Endodermal cell (in vitro differentiated cells): ENCODE measurements around the gene CNNM1. TPM values are rescaled to one million over a fixed set of nuclear protein-coding genes. Genes with fewer than 3 reads are reported as not detected.

Experiments used
- DNase-seq: peaks from one replicate; pipeline ENCODE4 v3.0.0-alpha.2; 2017
- H3K27ac ChIP-seq: 2 replicates; pipeline ENCODE4 v1.5.1; 2013; ENCODE audit warnings: mild to moderate bottlenecking, low read depth, low read length, moderate library complexity
- H3K27me3 ChIP-seq: 2 replicates; pipeline ENCODE4 v1.6.1; 2013; ENCODE audit warnings: mild to moderate bottlenecking, low read length, moderate library complexity; ENCODE audit not compliant: insufficient read depth, control insufficient read depth, poor library complexity, severe bottlenecking
- H3K36me3 ChIP-seq: 2 replicates; pipeline ENCODE4 v1.7.0; 2013; ENCODE audit warnings: mild to moderate bottlenecking, low read length, moderate library complexity; ENCODE audit not compliant: control insufficient read depth, insufficient read depth
- H3K4me1 ChIP-seq: one replicate; pipeline ENCODE4 v1.7.0; 2013; ENCODE audit warnings: low read length; ENCODE audit not compliant: control insufficient read depth, insufficient read depth
- H3K4me3 ChIP-seq: 2 replicates; pipeline ENCODE4 v1.5.1; 2013; ENCODE audit warnings: mild to moderate bottlenecking, low read length, moderate library complexity
- H3K9ac ChIP-seq: 2 replicates; pipeline ENCODE4 v1.6.1; 2013; ENCODE audit warnings: mild to moderate bottlenecking, low read length, moderate library complexity; ENCODE audit not compliant: poor library complexity, severe bottlenecking; ENCODE audit errors: extremely low read depth
- H3K9me3 ChIP-seq: 2 replicates; pipeline ENCODE4 v1.6.1; 2013; ENCODE audit warnings: mild to moderate bottlenecking, low read length, moderate library complexity; ENCODE audit not compliant: control insufficient read depth
- H3K27ac Mint-ChIP-seq: 2 replicates; pipeline ENCODE4 v1.8.0; 2020; ENCODE audit warnings: mixed read lengths
- H3K27me3 Mint-ChIP-seq: 2 replicates; pipeline ENCODE4 v1.8.0; 2021; ENCODE audit warnings: mild to moderate bottlenecking, mixed read lengths; ENCODE audit not compliant: insufficient read depth
- H3K36me3 Mint-ChIP-seq: 2 replicates; pipeline ENCODE4 v1.8.0; 2020; ENCODE audit warnings: low read depth, mixed read lengths
- H3K4me1 Mint-ChIP-seq: 2 replicates; pipeline ENCODE4 v1.8.0; 2020; ENCODE audit warnings: mixed read lengths
- H3K4me3 Mint-ChIP-seq: 2 replicates; pipeline ENCODE4 v1.8.0; 2020; ENCODE audit warnings: mild to moderate bottlenecking, moderate library complexity, mixed read lengths
- H3K9me3 Mint-ChIP-seq: 2 replicates; pipeline ENCODE4 v1.8.0; 2020; ENCODE audit warnings: mild to moderate bottlenecking, mixed read lengths
- WGBS, 2 experiments: methylation state at CpG; one replicate each; pipeline versions ENCODE4 v1.1.5 to v1.1.7; 2013; ENCODE audit warnings: missing lambda C conversion rate in 2 of 2, mixed read lengths in 1 of 2; ENCODE audit not compliant: insufficient coverage in 1 of 2, insufficient read length in 1 of 2; 5-methylcytosine and 5-hydroxymethylcytosine counted together
- total RNA-seq, 2 donors: library from RNA; stranded (reverse); fragmentation: NEBNext Ultra II Directional in 1 of 2; extraction: Animal tissue kit (Norgen Biotek cat#: 25700) in 1 of 2; gene quantifications; 2 replicates in 1 of 2; 3 replicates in 1 of 2; pipeline ENCODE4 v1.2.1, GENCODE V29; 2021
- TF ChIP-seq, protein P1 (sequence below): fragments of 200-600 bp; sonication (generic); conservative IDR thresholded peaks from 2 replicates; pipeline ENCODE4 v1.5.0; 2021; ENCODE audit warnings: antibody characterized with exemption, mild to moderate bottlenecking

Gene CNNM1
- total RNA-seq, 2 donors from 2014 or later = 2.8 to 3.8 TPM

DNA sequence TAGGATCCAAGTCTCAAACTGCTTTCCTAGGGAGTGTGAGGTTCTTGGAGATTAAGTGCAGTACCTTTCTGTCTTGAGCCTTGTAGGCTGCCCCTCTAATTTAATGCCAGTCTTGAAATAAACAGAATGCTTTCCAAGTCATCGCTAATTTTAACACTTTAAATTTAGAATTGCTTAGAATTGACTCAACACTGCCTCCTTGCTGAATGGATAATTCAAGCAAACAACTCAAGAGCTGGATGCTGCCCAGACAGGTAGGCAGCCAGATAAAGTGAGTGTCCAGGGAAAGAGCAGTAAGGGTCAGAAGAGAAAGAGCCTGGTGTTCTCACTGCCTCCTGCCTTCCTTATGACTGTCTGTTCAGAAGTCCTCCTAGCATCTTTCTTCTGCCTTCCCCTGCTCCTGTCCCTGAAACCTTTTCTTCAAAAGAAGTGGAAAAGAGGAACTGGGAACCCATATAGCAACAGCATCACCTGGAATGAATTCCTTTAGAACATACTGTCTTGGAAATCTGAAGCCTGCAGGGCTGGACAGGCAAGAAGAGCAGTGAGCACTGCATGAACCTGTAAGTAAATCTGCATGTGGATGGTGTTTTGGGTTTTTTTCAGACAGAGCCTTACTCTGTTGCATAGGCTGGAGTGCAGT, 104.3 kb downstream of the CNNM1 start:
- Mint-ChIP-seq H3K4me1 (peaks cover 27% of the 10 kb centered on the region), H3K27me3 (peaks cover 5% of the 10 kb centered on the region), H3K36me3 (no peaks in the 10 kb centered on the region), H3K27ac (no peak overlapping the region), H3K4me3 (no peak overlapping the region), H3K9me3 (no peaks in the 10 kb centered on the region)
- WGBS, 2 experiments = 50 to 88% methylated on average over 1 of the region's 1 CpG
- peaks cover 42% of the 10 kb centered on the region for H3K27me3 ChIP-seq
- H3K36me3 ChIP-seq = no peaks in the 10 kb centered on the region
- no peak overlapping the region for H3K9ac ChIP-seq
- TF ChIP-seq, protein P1, sequence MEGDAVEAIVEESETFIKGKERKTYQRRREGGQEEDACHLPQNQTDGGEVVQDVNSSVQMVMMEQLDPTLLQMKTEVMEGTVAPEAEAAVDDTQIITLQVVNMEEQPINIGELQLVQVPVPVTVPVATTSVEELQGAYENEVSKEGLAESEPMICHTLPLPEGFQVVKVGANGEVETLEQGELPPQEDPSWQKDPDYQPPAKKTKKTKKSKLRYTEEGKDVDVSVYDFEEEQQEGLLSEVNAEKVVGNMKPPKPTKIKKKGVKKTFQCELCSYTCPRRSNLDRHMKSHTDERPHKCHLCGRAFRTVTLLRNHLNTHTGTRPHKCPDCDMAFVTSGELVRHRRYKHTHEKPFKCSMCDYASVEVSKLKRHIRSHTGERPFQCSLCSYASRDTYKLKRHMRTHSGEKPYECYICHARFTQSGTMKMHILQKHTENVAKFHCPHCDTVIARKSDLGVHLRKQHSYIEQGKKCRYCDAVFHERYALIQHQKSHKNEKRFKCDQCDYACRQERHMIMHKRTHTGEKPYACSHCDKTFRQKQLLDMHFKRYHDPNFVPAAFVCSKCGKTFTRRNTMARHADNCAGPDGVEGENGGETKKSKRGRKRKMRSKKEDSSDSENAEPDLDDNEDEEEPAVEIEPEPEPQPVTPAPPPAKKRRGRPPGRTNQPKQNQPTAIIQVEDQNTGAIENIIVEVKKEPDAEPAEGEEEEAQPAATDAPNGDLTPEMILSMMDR = peak; percentile 64
- H3K4me3 ChIP-seq = no peak overlapping the region
- no peak overlapping the region for H3K27ac ChIP-seq
- DNase-seq = no peak
- H3K9me3 ChIP-seq = no peaks in the 10 kb centered on the region
- peaks cover 8% of the 10 kb centered on the region for H3K4me1 ChIP-seq

DNA sequence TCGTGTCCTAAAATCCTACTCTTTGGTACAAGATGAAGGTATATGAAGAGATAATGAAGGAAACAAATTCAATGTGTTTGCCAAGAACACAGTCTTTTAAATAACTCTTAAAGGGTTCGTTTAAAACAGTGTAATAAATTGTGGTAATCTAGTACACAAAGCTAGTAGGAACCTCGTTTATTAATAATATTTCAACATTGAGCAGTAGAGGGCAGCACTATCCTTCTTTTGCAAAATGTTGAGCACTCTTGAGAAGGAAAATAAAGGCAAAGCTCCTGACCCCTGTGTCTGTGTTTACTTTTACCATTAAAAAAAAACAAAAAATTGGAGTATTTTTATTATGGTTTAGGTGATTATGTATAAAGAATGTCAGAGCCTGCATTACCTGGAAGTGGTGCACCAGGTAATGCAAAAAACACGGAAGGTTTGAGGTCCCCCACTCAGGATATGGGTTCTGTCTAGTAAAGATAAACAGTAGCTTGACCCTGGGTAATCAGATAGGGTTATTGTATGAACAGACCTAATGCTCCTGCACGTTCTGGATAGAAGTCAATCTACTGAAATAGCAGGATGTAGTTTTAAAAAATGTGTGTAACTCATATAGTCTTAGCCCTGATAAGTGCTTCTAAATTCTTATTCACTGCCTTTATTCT, 107.0 kb downstream of the CNNM1 start:
- Mint-ChIP-seq H3K9me3 (no peaks in the 10 kb centered on the region), H3K36me3 (no peaks in the 10 kb centered on the region), H3K4me1 (peaks cover 18% of the 10 kb centered on the region), H3K27me3 (peaks cover 9% of the 10 kb centered on the region), H3K4me3 (no peak overlapping the region), H3K27ac (no peak overlapping the region)
- Histone ChIP-seq H3K4me3 (no peak overlapping the region), H3K4me1 (peaks cover 8% of the 10 kb centered on the region), H3K9ac (no peak overlapping the region), H3K27ac (no peak overlapping the region), H3K36me3 (no peaks in the 10 kb centered on the region), H3K9me3 (no peaks in the 10 kb centered on the region), H3K27me3 (peaks cover 42% of the 10 kb centered on the region)
- TF ChIP-seq, protein P1 = peak; percentile 80
- WGBS, 2 experiments = 52 to 55% methylated on average over 2 to 5 of the region's 5 CpGs
- DNase-seq = no peak

DNA sequence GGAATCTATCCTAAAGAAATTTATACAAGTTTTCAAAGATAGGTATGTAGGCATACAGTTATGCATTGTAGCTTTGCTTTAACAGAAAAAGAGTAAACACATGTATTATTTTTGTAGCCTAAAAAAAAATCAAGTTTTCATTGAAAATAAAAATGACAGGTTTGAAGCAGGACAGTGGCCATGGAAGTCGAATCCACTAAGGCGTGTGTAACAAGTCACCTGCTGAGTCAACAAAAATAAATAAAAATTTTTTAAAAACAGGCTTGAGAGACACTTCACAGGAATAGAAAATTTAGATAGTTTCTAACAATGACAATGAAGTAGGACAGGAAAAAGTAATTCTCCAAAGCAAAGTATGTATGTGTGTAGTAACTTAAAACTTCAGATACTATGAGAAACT, 109.7 kb downstream of the CNNM1 start:
- Mint-ChIP-seq H3K4me1 (peaks cover 10% of the 10 kb centered on the region), H3K9me3 (no peaks in the 10 kb centered on the region), H3K36me3 (no peaks in the 10 kb centered on the region), H3K4me3 (no peak overlapping the region), H3K27ac (no peak overlapping the region), H3K27me3 (peaks cover 4% of the 10 kb centered on the region)
- TF ChIP-seq, protein P1 = no peak
- no peak for DNase-seq
- Histone ChIP-seq H3K36me3 (no peaks in the 10 kb centered on the region), H3K4me3 (no peak overlapping the region), H3K4me1 (peaks cover 5% of the 10 kb centered on the region), H3K9ac (no peak overlapping the region), H3K27me3 (peaks cover 21% of the 10 kb centered on the region), H3K9me3 (no peaks in the 10 kb centered on the region), H3K27ac (no peak overlapping the region)
- 87 to 92% methylated on average over 2 of the region's 2 CpGs for WGBS, 2 experiments
